Inflammatory macrophage treated with lipopolysaccharide for 1 hour (primary cell): ENCODE data around the gene OCSTAMP.

ENCODE experiments used
- DNase-seq, 2 donors: peaks; one replicate each; pipeline ENCODE4 v3.0.0-alpha.2; 2020 to 2022

The OCSTAMP gene

DNA sequence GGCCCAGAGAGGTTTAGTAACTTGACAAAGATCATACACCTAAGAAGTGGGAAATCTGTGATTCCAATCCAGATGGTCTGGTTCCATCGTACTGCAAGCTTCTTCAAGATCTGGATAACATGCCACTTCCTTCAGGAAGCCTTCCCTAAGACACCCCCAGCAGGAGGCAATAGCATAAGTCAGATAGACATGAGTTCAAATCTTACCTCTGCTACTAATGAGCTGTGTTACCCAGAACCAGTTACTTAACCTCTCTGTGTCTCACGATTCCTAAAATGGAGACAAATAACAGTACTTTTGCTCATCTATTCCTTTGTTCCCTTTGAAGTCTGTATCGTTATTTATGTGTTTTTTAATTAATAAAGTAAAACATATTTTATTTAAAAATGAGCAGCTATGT lies 22.3 kb upstream of the OCSTAMP start:
- no peak for DNase-seq

DNA sequence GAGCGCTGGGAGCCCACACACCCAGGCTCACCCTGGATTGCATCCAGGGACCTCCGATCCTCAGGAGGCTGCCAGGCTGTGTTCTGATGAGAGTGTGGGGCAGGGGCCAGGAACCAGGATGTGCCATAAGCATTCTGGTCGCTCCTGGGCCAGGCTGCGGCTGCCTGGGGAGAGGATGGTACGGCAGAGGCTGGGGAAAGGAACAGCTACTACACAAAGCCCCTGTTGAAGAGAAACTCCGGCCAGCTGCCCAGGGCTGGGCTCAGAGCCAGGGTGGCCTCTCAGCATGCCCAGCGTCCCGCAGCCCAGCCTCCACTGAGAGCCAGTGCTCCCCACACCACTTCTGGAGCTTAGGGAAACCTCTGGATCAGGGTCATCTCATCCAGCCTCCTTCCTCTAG lies 21.7 kb upstream of the OCSTAMP start:
- no peak for DNase-seq

DNA sequence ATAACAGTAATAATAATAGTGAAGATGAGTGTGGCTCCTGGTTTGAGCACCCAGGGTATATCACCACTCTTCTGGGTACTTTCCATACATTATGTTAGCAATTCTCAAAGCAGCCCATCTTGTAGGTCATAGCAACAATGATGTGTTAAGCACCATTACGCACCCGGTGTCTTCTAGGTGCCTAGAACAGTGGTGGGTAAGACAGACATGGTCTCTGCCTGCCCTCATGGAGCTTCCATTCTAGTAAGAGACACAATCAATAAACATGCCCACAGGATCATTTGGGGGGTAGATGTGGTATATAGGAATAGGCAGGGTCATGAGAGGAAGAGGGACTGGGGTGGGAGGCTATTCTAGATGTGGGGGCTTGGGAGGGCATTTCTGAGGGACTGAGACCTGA lies 21.0 kb upstream of the OCSTAMP start:
- DNase-seq, result no peak

DNA sequence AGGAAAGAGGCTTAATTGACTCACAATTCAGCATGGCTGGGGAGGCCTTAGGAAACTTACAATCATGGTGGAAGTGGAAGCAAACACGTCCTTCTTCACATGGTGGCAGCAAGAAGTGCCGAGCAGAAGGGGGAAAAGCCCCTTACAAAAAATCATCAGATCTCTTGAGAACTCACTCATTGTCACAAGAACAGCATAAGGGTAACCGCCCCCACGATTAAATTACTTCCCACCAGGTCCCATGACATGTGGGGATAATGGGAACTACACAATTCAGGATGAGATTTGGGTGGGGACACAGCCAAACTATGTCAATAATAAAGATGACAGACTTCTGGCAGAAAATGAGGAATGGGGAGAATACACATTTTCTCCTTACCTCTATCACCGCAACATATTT lies 20.5 kb upstream of the OCSTAMP start:
- peak in 1 of 2 donors; percentile 53 for DNase-seq

DNA sequence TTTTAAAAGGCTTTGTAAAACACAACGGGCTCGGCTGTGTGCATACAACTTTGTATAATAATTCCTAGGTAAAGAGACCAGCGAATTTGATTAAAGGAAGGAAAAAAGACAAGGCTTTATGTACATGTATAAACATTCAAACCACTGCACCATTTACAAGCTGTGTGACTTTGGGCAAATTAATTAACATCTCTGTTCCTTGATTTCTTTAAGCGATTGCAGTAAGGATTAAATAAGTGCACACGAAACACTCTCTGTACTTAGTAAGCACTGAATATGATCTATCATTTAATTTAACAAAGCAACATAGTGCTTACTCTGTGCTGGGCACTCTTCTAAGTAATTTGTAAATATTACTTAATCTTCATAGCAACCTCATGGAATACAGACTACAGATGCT lies 19.5 kb upstream of the OCSTAMP start:
- DNase-seq, result no peak

DNA sequence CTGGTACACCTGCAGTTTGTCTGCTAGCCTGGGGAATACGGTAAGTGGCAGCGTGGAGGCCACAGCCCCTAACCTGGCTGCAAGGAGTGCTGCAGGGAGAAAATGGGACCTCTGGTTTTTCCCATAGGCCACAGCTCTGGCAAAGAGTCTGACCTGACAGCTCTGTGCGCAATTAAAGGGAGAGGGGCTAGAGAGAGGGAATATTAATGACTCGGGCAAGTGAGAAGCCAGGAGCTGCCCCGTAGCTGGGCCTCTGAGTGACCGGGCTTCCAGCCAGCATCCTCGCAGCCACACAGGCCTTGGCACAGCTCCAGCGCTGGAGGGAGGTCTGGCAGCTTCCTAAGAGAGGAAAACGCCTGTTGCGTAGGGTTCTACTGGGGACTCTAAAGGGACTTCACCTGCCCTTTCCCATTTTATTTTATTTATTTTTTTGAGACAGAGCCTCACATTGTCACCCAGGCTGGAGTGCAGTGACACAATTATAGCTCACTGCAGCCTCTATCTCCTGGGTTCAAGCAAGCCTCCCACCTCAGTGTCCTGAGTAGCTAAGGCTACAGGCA lies 18.2 kb upstream of the OCSTAMP start:
- no peak for DNase-seq

DNA sequence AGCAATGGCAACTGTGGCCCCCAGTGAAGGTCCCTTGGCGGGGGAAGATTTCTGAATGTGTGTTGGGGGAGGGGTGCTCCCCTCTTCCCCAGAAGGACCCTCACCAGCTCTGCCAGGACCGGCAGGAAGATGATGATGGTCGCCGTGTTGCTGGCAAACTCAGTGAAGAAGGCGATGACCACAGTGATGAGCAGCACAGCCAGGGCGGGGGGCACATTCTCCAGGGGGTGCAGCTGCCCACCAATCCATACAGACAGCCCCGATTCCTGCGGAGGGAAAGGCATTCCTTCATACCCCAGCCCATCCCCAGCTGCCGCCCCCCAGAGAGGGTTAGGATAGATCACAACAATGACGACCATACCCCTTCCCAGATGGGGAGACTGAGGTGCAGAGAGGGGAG lies 15.7 kb upstream of the OCSTAMP start:
- DNase-seq, result no peak

DNA sequence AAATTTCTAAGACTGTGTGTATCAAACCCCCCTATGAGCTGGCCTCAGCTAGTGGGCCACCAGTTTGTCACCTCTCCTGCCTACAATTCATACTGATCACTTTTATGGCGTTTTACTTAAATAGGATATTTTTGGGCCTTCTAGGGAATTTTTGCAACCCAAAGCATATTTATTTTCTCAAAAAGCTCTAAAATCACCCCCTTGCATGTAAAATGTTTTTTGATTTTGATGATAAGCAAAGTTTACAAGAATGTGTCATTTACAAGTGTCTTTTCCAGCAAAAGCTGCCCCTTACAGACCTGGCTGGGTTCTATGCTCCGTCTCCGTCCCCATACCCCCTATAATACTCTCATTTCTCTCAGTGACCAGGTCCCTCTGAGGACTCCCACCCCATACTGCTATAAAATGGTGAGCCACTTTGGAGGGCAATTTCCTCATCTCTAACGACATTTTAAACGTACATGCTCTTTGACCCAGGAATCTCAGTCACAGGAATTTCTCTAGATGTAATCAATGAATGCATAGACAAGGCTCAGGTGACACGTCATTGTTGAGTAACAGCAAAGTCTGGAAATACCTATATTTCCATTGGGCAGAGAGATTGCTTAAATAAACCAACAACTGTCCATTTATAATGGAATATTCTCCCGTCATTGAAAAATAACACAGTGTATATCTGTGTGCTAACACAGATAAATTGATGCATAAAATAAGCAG lies 13.9 kb upstream of the OCSTAMP start:
- no peak for DNase-seq

DNA sequence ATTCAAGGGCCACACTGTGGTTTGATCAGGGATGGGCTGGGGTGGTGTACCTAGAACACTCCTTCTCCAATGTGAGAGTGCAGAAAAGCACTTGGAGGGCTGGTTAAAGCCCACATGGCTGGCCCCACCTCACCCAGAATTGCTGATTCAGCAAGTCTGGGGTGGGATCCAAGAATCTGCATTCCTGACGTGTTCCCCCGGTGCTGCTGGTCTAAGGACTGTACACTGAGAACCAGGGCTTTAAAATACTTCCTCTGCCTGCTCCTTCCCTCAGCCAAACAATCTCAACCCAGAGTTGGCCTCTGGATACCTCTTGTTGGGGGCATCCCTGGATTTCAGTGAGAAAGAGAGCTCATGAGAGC lies 13.4 kb upstream of the OCSTAMP start:
- DNase-seq, result no peak

DNA sequence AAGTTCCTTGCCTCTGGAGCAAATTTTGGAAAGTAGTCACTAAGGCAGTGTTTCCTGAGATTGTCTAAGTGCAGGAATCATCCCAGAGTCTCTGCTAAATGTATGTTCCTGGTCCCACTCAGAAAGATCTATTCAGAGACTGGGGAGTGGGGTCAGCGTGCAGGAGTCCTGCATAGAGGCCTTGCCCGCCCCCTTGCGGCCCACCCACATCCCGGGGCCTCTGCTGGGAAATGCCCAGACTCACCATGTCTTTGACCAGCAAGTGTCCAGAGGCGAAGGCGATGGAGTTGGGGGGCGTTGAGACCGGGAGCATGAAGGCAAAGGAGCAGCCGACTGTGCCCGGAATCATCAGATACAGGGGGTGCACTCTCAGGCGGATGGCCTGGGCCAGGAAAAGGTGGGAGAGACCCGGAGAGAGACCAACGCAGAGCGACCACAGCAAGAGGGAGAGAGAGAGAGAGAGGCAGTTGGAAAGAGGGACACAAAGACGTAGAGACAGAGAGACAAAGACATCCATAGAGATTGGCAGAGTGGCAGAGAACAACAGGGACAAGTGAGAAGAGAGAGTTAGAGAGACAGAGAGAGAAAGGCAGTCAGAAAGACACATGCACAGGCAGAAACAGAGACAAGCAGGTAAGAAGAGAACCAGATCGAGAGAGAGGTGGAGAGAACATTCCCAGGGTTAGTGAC lies 12.9 kb upstream of the OCSTAMP start:
- no peak for DNase-seq

DNA sequence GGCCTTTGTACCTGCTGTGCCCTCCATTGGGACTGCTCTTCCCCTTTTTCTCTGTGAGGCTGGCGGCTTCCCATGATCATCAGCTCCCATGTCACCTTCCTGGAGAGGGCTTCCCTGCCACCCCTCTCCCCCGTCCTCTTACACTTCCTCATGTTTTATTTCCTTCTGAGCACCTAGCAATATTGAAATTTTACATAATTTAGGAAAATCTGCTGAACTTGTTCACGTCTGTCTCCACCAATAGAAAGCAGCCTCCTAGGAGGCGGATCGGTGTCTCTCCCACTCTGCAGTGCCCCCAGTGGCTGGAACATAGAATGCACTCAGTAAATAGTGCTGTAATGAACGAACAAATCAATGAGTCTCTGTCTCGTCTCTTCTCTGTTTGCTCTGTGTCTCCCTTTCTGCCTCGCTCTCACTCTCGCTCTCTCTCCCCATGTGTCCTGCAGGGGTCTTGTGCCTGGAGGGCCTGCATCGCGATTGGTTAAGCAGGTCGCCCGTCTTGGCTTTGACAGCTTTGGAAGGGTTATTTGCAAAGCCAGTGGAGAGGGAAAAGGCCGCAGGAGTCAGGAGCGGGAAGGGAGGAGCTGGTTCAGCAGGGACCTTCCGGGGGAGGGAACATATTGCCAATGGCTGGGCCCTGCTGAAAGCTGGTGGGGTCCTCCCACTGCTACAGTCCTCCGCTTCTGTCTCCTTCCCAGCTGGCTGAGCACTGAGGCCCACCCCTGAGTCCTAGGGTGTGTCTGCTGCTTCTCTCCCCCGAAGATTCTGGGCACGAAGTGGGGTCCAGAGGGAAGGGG lies 12.1 kb upstream of the OCSTAMP start:
- DNase-seq, result peak; percentile 74 to 95

DNA sequence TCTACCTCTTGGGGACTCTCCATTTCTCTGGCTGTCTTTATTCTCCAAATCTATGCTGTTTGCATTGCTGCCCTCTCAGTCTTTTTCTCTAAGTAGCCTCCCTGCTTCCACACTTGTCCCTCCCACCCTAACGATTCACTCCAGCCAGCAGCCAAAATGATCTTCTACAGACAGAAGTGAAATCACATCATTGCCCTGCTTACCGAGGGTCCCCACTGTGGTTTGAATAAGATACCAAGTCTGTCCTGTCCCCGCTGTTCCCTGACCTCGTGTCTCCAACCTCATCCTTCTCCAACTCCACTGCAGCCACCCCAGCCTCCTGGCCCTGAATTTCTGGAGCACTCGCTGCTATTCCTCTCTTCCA lies 11.5 kb upstream of the OCSTAMP start:
- no peak for DNase-seq

DNA sequence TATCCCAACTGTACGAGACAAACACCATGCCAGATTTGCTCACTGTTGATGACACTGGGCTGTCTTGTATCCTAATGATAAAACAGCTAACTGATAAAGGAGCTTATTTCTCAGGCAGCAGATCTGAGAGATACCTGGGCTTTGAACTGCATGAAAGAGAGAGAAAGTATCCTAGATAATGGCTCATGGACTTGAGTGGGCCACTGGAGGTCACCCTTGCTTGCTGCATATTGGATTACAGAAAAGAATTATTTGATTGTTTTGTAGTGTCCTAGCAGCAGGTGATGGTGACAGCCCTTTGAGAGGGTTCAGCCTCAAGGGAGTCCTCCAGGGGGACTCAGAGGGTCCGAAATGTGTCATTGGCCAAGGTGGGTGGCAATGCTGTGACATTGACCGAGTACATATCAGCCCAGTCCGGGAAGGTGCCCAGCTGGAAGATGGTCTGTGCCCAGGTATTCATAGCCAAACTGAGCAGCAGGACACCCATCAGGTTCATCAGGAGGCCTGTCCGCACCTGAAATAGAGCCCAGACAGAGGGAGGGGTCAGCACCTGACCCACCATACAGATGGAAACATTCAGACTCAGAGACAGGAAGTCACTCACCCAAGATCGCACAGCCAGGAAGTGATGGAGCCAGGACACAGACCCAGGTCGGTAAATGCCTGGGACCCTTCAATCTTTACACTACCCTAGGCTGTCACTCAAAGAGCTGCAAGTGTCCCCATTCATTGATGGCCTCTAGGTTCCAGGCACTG lies 9.4 kb upstream of the OCSTAMP start:
- no peak for DNase-seq

DNA sequence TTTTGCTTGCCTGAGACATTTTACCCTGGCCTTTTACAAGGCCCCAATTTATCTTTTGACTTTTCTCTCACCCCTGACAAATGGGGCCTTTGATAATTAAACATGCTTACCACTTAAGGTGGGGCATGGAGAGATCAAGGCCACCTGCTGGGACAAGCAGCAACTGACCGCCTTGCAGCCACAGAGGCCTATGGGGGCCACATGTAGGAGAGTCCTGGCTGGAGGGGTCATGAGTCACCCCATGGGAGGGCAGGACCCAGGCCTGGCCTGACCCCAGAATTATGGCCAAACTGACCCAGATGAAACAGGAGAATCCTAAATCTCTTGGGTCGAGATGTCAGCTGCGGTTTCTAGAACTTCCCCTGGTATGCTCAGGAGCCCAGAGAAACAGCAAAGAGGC lies 8.5 kb upstream of the OCSTAMP start:
- DNase-seq, result no peak

DNA sequence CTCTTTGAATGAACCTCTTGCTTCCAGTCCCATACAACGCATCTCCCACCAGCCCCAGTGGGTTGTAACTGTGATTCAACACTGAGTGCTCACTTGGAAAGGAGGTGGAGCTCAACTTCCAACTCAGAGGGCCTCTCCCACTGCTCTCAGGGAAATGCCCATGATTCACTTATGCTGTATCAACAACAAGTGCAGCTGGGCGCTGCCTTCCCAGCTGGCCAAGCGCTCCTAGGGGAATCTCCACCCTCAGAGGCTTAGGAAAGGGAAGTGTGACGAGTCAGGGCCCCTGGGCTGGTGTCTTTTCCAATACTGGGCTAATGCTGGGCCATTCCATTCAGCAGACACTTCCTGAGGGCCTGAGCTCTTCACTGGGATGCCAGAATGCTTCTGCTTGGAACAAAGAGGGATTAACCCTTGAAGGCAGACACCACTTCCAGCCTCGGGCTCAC lies 8.1 kb upstream of the OCSTAMP start:
- peak; percentile 89 to 100 for DNase-seq

DNA sequence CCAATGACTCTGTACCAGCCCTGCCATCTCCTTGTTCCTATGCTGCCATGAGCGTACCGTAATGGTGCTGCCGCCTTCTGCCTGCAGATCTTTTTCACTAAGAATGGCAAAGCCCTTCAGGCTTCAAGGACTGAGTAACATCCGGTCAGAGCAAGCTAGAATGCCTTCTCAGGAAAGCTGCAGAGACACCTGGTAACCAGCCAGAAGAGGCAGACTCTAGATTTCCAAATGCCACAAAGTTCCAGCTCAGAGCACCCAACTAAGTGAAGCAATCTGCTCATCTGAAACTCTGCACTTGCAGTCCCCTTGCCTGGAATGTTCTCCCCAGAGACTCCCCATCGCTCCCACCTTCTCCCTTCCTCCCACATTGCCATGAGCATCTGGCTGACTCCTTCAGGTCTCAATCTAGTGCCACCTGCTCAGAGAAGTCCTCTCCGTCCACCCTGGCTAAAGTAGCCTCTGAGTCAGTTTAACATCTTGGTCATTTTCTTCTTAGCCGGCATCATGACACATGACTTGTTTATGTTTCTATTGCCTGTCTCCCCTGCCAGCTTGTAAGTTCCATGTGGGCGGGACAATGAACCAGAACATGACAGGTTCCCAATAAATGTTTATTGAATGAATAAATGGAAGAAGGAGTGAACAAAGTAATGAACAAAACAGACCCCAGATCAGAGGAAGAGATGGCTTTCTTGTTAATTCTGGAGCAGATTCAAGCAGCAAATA lies 6.9 kb upstream of the OCSTAMP start:
- peak; percentile 56 to 85 for DNase-seq

DNA sequence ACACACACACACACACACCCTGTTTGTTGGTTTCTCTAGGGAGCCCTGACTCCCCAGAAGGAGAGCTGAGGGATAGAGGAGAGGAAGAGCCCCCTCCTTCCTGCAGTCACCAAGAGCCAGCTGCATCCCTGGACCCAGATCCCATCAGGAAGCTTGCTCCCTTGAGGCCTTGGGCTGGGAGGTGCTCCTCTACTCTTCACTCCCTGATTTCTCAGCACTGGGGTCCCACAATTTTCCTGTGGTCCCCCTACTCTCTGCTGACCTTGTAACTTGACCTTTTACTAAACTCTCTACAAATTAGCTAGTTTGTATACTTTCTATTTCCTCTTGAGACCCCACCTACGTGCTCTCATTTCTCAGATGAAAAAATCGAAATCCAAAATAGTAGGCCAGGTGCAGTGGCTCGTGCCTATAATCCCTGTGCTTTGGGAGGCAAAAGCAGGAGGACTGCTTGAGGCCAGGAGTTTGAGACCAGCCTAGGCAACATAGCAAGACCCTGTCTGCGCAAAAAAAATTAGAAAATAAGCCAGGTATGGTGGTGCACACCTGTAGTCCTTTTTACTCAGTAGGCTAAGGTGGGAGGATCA lies 5.0 kb upstream of the OCSTAMP start:
- DNase-seq, result no peak

DNA sequence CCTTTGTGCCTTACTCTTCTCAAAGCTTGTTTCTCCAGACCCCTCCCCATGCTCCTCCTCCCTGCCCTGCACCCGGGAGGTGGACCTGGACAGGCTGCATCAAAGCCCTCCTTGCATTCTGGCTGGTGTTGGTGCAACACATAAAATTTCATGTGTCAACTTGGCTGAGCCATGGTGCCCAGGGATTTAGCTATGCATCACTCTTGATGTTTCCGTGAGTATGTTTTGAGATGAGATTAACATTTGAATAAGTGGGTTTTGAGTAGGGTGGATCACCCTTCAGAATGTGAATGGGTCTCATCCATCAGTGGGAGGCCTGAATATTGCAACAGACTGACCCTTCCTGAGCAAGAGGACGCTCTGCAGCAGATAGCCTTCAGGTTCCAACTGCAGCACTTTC lies 4.4 kb upstream of the OCSTAMP start:
- no peak for DNase-seq

DNA sequence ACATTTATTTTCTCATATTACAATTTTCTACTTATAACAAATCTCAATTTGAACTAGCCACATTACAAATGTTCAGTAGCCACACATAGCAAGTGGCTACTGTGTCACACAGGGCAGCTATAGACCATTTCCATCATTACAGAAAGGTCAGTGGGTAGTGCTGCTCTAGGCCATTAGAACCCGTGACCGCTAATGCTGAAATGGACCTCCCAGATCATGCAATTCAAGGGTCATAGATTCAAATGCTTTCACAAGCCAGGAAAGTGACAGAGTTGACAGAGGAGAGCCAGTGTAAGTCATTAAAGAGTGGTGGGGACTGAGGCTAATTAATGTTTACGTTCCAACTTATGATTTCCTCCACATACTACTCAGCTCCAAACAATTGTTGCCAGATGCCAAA lies 3.5 kb upstream of the OCSTAMP start:
- DNase-seq, result peak in 1 of 2 donors; percentile 73

DNA sequence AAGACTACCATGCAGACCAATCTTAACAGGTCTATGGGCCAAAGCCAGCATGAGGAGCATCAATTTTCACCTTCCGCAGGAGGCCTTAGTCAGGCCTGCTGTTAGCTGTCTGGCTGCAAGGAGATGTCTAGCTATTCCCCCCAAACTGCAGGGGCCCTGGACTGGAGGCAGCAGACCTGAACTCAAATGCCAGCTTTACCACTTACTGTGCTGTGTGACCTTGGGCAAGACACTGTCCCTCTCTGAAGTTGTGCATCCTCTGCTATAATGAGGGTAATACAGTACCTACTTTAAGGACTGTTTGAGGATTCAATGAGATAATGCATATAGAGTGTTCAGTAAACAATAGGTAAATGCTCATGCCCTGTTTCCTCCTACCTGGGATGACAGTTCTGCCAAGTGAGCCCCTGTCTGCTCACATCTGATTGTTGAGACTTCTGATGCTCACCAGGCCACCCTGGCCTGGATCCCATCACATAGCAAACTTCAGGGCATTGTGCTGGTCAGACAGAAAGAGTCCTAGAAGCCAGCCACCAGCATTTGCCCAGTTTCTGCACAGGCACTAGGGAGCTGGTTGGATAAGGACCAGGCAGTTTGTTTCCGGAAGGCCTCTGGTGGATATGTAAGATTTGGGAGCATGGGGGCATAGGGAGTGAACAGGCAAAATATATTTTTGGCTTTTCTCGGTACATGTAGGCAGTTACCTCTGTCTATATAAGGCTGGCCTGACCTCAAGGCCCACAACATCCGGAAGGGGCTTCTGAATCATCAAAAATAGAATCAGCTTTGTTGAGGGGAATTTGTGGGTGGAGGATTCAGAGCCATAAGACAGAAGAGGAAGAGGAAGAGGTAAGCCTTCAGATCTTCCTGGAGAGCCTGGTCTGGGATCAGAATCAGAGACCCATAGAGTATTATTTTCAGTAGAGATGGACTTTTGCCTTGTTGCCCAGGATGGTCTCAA lies 2.3 kb upstream of the OCSTAMP start:
- peak; percentile 89 to 98 for DNase-seq
